Renal cortical epithelial cell (primary cell): ENCODE results near the gene TDRD7. TPM values are rescaled to one million over a fixed set of nuclear protein-coding genes. Genes with fewer than 3 reads are reported as not detected.

Experiments
- DNase-seq: peaks from one replicate; pipeline ENCODE4 v3.0.0-alpha.2; 2011; ENCODE audit warnings: low read depth
- total RNA-seq: library from RNA; depleted of rRNA; stranded (reverse); fragments of >200 nt; gene quantifications from 2 replicates; pipeline ENCODE4 v1.2.3, GENCODE V29; 2014

The TDRD7 gene
- total RNA-seq, 1 donor from 2014 or later = 17.1 TPM

DNA sequence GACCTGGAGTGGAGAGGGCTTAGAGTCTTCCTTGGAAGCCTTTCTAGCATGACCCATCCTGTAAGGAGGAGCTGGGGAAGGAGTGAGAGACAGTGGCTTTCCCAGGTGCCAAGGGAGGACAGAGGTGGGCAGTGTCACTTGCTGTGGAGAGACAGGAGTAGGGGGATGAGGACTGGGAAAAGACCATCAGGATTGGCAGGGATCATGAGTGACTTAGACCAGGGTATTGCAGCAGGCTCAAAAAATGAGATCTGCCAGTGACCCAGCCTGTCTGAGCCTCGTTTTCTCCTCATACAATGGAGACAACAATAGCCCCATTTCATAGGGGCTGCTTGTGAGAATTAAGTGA lies 91.9 kb downstream of the TDRD7 start:
- no peak for DNase-seq

- DNase-seq = no peak
These were observed 92.7 kb downstream of the TDRD7 start for GRCh38 chr9:97504381-97505216.

GRCh38 chr9:97505845-97506244 lies 93.9 kb downstream of the TDRD7 start:
- no peak for DNase-seq

- no peak for DNase-seq
These were observed 94.4 kb downstream of the TDRD7 start for GRCh38 chr9:97506306-97506705.

DNA sequence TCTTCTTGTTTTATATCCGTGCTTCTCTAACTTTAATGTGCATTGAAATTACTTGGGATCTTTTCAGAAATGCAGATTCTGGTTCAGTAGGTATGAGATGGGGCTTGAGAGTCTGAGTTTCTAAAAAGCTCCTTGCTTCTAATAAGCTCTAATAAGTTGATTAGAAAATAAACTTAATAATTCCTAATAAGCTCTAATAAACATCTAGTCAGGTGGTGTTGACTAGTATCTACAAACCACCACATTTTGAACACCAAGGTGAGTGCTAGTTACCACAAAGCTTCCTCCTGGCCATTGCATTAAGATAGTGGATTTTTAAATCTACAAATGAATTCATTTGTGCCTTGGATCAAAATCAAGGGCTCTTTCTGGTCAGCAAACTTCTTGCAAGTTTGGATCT lies 94.9 kb downstream of the TDRD7 start:
- no peak for DNase-seq

DNA sequence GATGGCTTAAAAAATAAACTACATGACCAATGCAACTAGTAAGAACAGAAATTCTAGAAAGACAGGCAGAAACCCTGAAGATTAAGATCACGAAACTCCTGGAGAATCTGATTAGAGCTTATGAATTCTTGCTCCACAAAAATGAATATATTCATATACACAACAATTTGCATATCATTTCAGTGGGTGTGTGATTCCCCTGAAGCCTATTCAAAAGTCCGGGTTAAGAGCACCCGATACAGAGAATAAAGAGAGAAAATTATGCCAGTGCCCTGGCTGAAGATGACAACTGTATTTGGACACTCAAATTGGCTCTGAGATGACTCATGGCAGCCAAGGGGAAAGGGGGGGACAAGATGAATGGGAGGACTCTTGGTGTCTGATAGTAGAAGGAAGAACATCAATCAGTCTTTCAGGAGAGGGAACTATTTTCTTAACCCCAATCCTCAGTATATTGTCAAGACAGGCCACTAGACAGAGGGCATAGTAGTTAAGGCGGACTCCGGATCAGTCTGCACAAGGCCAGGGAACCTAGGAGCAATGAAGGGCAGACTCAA lies 95.6 kb downstream of the TDRD7 start:
- DNase-seq = no peak

- no peak for DNase-seq
These were observed 97.0 kb downstream of the TDRD7 start for GRCh38 chr9:97508852-97509251.

DNA sequence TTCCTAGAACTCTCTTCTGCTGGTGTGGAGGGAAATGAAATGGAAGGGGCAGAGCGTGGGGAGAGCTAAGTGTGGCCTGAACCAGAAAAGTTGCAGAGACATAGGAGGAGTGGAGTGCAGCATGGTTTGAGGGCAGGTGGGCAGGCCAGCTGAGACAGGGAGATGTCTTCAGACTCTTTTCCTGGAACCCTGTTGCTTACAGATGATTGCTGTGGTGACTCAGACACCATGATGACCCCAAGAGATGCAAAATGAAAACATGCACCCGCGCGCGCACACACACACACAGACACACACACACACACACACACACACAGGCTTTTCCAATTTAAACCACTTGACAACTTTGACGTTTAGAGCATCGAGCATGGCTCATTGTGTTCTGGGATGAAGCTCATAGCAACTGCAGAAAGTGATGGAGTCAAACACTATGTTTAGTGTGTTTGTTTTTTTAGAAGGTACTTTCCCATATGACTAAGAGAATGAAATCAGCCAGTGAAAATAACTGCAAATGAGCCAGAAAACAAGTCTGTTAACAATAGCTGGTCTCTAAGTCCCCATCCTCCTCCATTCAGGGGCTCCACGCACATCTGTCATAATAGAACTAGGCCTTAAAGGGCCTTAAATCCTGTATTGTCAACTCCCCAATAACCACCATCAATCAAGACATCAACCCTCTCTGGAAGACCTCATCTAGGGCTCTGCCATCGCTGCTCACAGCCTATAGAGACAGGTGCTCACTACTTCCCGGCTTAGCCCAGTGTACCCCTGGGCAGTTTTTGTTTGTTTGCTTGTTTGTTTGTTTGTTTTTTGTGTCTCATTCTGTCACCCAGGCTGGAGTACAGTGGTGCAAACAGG lies 99.1 kb downstream of the TDRD7 start:
- peak; percentile 88 for DNase-seq

DNA sequence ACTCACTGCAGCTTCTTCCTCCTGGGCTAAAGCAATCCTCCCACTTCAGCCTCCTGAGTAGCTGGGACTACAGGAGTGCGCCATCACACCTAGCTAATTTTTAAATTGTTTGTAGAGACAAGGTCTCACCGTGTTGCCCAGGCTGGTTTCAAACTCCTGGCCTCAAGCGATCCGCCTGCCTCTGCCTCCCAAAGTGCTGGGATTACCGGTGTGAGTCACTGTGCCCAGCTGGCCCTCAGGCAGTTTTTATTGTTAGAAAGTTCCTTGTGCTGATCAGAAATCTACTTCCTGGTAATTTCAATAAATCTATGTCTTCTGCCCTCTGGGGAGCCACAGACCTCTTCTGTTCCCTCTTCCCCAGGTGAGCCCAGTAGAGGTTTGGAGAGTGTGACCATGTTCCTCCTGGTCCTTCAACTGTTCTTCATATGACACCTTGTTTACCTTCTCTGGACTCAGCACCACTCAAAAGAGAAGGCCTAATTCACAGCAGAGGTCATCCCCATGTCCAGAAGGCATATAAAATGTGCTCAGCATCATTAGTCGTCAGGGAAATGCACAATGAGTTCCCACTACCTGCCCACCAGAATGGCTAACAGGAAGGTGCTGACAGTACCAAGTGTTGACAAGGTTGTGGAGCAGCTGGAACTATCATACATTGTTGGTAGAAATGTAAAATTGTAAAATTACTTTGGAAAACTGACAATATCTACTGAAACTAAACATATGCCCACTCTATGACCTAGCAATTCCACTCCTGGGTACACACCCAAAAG lies 99.9 kb downstream of the TDRD7 start:
- DNase-seq = peak; percentile 58

DNA sequence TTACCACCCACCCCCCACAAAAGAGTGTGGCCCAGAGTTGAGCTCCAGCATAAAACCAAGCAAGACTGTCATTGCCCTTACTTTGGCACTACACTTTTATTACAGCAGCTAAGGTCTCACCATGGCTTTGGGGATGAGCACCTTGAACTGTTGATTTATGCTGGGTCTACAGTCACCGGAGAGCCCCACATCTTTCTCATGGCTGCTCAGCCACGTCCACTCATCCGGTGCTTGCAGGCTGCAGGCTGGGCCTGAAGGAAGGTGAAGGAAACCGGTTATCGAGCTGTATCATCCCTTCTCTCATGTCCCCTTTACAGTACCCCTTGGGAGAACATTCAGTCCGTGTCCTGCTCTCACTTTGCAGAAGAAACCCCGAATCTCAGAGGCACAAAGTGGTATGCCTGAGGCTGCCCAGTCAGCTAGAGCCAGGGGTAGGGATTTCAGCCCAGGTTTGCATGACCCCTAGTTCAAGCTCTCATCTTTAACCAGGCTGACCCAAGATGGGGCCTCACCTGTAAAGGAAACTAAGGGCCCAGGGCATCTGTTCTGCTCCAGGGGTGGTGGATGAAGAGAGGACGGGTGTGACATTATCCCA lies 101.2 kb downstream of the TDRD7 start:
- no peak for DNase-seq

DNA sequence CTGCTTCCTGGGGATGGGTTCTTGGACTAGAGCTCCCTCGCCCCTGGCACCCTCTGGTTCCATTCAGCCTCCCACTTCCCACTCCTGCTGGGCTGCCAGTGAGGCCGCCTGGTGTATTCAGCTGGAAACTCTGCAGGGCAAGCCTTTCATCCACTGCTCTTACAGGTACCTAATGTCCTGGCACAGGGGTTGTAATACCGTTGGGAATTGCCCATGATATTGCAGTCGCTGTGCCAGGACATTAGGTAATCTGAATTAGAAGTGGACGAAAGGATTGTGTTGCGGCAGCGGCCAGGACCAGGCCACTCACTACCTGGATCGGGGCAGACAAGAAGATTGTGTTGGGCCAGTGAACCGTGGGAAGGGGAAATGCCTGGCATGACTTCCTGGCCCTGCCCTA lies 102.6 kb downstream of the TDRD7 start:
- peak; percentile 36 for DNase-seq

- no peak for DNase-seq
These were observed 103.8 kb downstream of the TDRD7 start for GRCh38 chr9:97515662-97516061.

GRCh38 chr9:97516111-97516510 lies 104.2 kb downstream of the TDRD7 start:
- no peak for DNase-seq

DNA sequence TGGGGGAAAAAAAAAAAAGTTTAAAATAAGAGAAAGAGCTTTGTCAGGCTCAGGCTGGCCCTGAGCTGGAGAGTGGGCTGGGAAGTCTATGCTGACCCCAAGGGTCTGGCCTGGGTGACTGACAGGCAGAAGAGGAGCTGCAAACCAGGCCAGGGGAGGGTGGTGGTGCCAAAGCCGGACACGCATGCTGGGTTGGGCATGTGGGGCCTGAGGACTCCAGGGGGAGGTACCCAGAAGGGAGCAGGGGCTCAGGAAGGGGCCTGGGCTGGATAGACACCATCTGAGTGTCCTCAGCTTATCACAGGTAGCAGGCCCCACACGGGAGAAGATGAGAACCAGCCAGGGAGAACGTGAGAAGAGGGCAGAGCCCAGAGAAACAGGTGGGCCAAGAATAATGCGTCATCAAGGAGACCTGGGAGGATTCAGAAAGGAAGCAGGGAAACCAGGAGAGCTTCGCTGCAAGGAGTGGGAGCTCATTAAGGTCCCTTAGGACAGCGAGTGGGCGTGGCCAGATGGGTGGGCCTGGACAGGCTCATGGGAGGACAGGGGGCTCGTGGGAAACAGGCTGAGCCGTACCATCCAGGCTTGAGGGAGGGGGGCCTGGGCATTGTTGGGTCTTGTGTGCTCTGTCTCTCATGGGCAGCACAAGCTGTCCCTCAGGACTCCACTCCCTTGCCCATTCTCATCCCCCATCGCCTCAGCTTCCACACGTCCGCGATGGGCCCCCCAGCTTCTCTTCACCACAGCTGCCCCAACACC lies 105.6 kb downstream of the TDRD7 start:
- no peak for DNase-seq

DNA sequence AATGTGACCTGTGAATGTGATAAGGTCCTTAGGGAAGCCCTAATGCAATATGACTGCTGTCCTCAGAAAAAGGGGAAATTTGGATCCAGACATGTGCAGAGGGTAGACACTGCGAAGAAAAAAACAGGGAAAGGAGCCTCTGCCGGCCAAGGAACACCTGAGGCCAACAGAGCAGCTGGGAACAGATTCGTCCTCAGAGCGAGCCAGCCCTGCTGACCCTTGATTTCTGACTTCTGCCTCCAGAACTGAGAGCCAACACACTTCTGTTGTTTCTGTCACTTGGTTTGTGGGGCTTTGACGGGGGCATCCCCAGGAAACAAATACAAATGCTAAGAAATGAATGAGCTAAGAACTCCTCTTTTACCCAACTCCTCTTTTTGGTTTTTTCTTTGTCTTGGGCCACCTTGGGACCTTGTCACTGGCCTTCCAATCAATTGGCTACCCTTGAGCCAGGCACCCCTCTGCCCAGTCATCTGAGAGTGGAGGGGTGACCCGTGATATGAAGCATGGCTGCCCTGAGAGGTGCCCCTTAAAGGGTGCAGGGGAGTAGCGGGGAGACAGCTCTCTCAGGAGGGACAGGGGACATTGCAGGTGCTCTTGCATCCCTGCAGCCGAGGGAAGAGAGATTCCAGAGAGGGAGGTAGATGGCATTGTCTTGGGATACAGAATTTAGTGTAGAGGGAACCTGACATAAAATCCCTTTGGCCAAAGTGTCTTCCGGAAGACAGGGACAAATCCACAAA lies 106.4 kb downstream of the TDRD7 start:
- DNase-seq = no peak

DNA sequence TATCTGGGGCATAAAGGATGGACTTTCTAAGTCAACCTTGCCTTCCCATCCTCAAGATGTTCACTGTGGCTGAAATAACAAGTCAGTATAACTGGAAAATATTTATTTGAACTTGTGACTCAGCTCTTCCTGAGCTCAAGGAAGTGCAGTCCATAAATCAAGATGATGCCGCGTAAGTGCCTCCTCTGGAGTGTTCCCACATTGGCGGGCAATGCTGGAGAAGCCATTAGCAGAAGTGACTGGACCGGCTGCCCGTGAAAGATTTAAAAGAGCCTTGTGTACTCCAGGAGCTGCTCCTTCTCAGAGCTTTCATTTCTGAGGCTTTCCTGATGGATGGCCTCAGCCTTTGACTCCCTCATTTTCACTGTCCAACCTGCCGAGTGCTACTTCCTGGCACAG lies 107.0 kb downstream of the TDRD7 start:
- DNase-seq = peak; percentile 88

GRCh38 chr9:97519441-97519970 lies 107.6 kb downstream of the TDRD7 start:
- DNase-seq = no peak

- no peak for DNase-seq
These were observed 109.9 kb downstream of the TDRD7 start for GRCh38 chr9:97521576-97522333.

- DNase-seq = no peak
These were observed 112.5 kb downstream of the TDRD7 start for GRCh38 chr9:97524424-97524823.
